OCI-LY1 (cell line): ENCODE data around the gene ICE2.

Source experiments
- EZH2 ChIP-seq: fragments of 200-600 bp; sonication (generic), shearing (Covaris generic); IDR thresholded peaks from 2 replicates; pipeline ENCODE4 v1.8.0; 2017; ENCODE audit warnings: borderline replicate concordance, mixed run types, mild to moderate bottlenecking, antibody characterized with exemption, low read length, moderate library complexity, mixed read lengths
- TF ChIP-seq, protein P1 (sequence below): fragments of 200-600 bp; sonication (generic), shearing (Covaris generic); IDR thresholded peaks from 2 replicates; pipeline ENCODE4 v1.5.1; 2017; ENCODE audit warnings: mild to moderate bottlenecking, antibody characterized with exemption, low read length, moderate library complexity, mixed read lengths

- TF ChIP-seq, protein P1, sequence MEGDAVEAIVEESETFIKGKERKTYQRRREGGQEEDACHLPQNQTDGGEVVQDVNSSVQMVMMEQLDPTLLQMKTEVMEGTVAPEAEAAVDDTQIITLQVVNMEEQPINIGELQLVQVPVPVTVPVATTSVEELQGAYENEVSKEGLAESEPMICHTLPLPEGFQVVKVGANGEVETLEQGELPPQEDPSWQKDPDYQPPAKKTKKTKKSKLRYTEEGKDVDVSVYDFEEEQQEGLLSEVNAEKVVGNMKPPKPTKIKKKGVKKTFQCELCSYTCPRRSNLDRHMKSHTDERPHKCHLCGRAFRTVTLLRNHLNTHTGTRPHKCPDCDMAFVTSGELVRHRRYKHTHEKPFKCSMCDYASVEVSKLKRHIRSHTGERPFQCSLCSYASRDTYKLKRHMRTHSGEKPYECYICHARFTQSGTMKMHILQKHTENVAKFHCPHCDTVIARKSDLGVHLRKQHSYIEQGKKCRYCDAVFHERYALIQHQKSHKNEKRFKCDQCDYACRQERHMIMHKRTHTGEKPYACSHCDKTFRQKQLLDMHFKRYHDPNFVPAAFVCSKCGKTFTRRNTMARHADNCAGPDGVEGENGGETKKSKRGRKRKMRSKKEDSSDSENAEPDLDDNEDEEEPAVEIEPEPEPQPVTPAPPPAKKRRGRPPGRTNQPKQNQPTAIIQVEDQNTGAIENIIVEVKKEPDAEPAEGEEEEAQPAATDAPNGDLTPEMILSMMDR, result no peak
- no peak for TF ChIP-seq EZH2
Measured at GRCh38 chr15:60391722-60392315, 87.1 kb downstream of the ICE2 start.
